Measurements from ENCODE around the gene PRKCD. TPM values are rescaled to one million over a fixed set of nuclear protein-coding genes. Genes with fewer than 3 reads are reported as not detected.

Gene PRKCD
- total RNA-seq, 1 donor from 2014 or later, result 16.9 TPM

- intact Hi-C loops (cut with DNase I), result loop anchor here (5.0 kb wide), 1 partner anchor 65 kb away; no protein-coding TSS in a partner anchor
- ATAC-seq (no peak), DNase-seq (ENCODE audit: missing footprints) (no peak)
These were observed 61.3 kb downstream of the PRKCD start for GRCh38 chr3:53222183-53222901.

DNA sequence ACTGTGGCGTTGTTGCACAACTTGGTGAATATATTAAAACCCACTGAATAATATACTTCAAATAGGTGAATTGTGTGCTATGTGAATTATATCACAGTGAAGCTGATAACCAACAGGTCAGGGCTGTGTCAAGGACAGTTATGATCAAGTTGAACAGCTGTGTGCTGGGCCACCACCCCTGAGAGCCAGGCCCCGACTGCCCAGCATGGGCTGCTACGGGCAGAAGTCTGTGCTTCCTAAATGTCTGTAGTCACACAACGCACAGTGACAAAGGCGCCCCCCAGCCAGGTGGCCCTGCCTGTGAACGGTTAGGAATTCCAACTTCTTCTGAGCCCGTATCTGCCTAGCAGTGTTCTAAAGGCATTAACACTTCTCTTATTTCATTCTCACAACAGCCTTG is 62.0 kb downstream of the PRKCD start:
- intact Hi-C loops (cut with DNase I), result loop anchor here (5.0 kb wide), 1 partner anchor 64 kb away; no protein-coding TSS in a partner anchor
- no peak for DNase-seq (ENCODE audit: missing footprints)
- ATAC-seq, result no peak

GRCh38 chr3:53223541-53223966 is 62.5 kb downstream of the PRKCD start:
- DNase-seq (ENCODE audit: missing footprints) (no peak), ATAC-seq (no peak)
- intact Hi-C loops (cut with DNase I), result loop anchor here (5.0 kb wide), 1 partner anchor 64 kb away; no protein-coding TSS in a partner anchor

DNA sequence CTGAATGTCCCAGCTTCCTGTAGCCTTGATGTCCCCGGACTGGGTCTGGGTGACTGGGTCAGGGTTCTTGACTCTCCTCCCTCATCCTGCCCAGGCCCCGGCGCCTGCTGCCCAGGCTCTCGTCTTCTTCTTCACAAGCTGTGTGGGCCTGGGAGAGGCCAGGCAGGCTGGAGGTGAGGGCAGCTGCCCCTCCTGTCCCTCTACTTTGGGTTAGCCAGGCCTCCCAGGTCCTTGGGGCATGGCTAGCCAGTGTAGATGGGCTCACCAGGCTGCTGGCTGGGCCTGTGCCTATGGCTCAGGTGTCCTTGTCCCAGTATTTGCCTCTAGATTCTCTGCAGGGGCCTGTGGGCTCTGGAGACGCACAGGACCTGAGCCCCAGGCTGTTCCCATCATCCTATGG is 63.0 kb downstream of the PRKCD start:
- intact Hi-C loops (cut with DNase I), result loop anchor here (5.0 kb wide), 1 partner anchor 63 kb away; no protein-coding TSS in a partner anchor
- no peak for ATAC-seq
- no peak for DNase-seq (ENCODE audit: missing footprints)

- no peak for DNase-seq (ENCODE audit: missing footprints)
- ATAC-seq, result no peak
- intact Hi-C loops (cut with DNase I), result loop anchor here (5.0 kb wide), 1 partner anchor 63 kb away; no protein-coding TSS in a partner anchor
These were observed 63.5 kb downstream of the PRKCD start for GRCh38 chr3:53224536-53224935.

- intact Hi-C loops (cut with DNase I), result no loop called here
- DNase-seq (ENCODE audit: missing footprints) (no peak), ATAC-seq (no peak)
These were observed 64.2 kb downstream of the PRKCD start for GRCh38 chr3:53225181-53225580.

DNA sequence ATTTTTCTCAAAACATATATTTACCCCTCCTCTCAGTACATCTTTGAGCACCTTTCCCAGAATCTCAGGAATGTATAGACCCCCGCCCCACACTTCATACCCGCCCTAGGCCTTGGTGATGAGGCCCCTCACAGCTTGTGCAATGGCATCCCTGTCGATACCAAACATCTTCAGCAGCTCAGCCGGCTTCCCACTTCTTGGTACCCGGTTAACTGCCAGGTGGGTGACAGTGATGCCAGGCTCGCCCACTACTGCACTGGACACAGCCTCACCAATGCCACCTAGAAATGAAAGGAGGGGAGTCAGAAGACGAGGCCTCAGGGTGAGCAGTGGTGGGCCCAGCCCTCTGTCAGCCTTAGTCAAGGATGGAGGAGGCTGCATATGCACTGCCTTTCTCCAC is 64.6 kb downstream of the PRKCD start:
- ATAC-seq, result no peak
- no peak for DNase-seq (ENCODE audit: missing footprints)
- intact Hi-C loops (cut with DNase I), result no loop called here

GRCh38 chr3:53226142-53226840 is 65.3 kb downstream of the PRKCD start:
- intact Hi-C loops (cut with DNase I), result no loop called here
- ATAC-seq, result no peak
- no peak for DNase-seq (ENCODE audit: missing footprints)

GRCh38 chr3:53226841-53227407 is 65.9 kb downstream of the PRKCD start:
- intact Hi-C loops (cut with DNase I), result no loop called here
- DNase-seq (ENCODE audit: missing footprints), result no peak
- no peak for ATAC-seq

- intact Hi-C loops (cut with DNase I), result no loop called here
- no peak for DNase-seq (ENCODE audit: missing footprints)
These were observed 67.2 kb downstream of the PRKCD start for GRCh38 chr3:53227993-53228885.

DNA sequence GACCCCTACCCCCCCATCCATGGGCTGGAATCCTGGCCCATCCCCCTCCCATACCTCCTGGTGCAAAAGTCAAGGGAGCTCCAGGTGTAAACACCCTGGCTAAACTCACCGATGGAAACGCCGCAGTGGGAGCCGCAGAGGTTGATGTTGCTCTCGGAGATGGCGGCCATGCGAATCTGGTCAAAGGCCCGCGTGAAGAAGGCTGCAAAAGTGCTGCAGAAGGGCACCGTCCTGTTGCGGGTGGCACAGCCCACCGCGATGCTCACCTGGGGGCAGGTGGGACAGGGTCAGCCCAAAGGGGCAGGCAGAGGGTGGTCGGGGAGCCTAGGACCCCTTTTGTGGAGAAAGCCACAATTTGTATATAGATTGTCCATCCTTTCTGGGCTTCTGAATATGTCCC is 68.2 kb downstream of the PRKCD start:
- intact Hi-C loops (cut with DNase I), result no loop called here
- ATAC-seq (no peak), DNase-seq (ENCODE audit: missing footprints) (no peak)

More at GRCh38 chr3:53227993-53228885, 67.2 kb downstream of the PRKCD start:
- no peak for ATAC-seq

GRCh38 chr3:53229606-53230005 is 68.6 kb downstream of the PRKCD start:
- ATAC-seq (no peak), DNase-seq (ENCODE audit: missing footprints) (no peak)
- intact Hi-C loops (cut with DNase I), result no loop called here

DNA sequence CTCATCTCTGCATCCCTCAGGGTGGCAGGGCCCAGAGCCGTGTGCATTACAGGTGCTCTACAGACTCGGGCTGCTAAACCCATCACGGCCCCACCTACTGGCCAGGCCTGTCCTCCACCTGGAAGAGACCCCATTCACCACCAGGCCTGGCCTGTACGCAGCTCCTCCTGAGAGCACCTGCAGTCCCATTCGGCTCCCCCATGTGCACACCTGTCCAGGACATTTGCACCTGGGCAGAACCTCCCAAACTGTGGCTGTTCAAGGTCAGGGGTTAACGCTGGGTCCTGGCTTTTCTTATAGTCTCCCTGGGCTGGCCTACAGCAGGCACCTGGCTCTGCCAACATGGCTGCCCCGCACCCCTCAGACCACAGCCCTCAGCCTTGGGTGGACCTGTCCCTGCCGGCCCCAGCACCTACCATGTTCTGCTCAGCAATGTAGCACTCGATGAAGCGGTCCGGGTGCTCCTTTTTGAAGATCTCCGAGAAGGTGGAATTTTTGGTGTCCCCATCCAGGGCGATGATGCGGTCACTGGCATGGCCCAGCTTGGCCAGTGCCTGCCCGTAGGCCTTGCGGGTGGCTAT is 69.1 kb downstream of the PRKCD start:
- DNase-seq (ENCODE audit: missing footprints) (no peak), ATAC-seq (no peak)

GRCh38 chr3:53230789-53231188 is 69.8 kb downstream of the PRKCD start:
- DNase-seq (ENCODE audit: missing footprints), result no peak
- ATAC-seq, result no peak
- intact Hi-C loops (cut with DNase I), result no loop called here

More for the DNA sequence above, 69.1 kb downstream of the PRKCD start:
- intact Hi-C loops (cut with DNase I), result no loop called here

DNA sequence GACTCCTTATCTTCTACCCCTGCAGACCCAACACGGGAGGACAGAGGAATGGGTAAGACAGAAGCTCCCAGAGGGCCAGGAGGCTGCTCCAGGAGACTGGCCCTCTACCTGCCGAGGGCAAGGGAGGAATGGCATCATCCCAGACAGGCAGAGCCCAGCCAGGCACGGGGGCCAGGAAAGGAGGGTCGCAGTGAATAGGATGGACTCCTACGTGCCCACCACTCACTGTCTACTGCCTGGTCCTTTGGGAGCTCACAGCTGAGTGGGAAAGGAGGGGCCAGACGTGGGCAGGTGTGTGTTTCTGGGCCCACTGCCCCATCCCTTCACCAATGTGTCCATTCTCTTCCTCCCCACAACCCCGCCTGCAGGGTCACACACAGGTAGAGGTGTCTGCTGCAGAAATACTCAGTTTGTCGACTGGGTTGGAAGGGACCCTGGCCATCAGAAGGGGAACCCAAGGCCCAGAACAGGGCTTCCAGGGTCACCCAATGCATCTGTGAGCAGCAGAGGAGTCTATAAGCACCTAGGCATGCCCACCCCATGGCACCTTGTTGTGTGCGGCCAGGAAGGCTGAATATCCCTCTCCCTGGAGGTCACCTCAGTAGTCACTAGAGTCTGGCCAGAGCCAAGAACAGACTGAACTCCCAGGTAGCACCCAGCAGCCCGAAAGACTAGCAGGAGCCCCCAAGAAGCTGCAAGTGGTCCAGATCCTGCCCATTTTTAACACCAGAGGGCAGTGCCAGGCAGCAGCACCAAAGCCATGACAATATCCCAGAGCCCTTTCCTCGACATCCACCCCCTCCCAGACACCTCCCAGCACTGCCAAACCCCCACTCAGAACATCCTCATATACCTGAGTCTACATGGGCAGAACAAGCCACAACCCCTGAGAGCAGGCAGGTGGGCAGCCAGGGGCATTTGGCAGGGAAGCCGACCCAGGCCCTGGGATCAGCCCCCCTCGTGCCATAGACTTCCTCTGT is 70.8 kb downstream of the PRKCD start:
- intact Hi-C loops (cut with DNase I), result no loop called here
- DNase-seq (ENCODE audit: missing footprints) (no peak), ATAC-seq (no peak)

- no peak for DNase-seq (ENCODE audit: missing footprints)
- intact Hi-C loops (cut with DNase I), result no loop called here
- no peak for ATAC-seq
These were observed 71.8 kb downstream of the PRKCD start for GRCh38 chr3:53232641-53233377.
